Activated CD8-positive, alpha-beta memory T cell treated with anti-CD3 and anti-CD28 coated beads for 24 hours (primary cell): ENCODE results near the gene SLC24A4.

Experiments
- DNase-seq: peaks from one replicate; pipeline ENCODE4 v3.0.0-alpha.2; 2020

SLC24A4 gene

GRCh38 chr14:92510972-92511371 lies 188.0 kb downstream of the SLC24A4 start:
- DNase-seq: no peak

GRCh38 chr14:92511453-92512238 lies 188.7 kb downstream of the SLC24A4 start:
- DNase-seq: no peak

GRCh38 chr14:92512807-92513203 lies 189.8 kb downstream of the SLC24A4 start:
- DNase-seq: no peak

GRCh38 chr14:92513204-92513965 lies 190.4 kb downstream of the SLC24A4 start, which contains the start of gene RIN3:
TSS of gene RIN3 (plus strand) at chr14:92513781. CDS start at chr14:92513933, 152 bp downstream.
- peak; percentile 85 for DNase-seq

- peak; percentile 80 for DNase-seq
Measured at GRCh38 chr14:92513966-92514843, 191.2 kb downstream of the SLC24A4 start.

GRCh38 chr14:92514844-92515514 lies 192.0 kb downstream of the SLC24A4 start:
- no peak for DNase-seq

- no peak for DNase-seq
Measured at GRCh38 chr14:92515546-92516343, 192.8 kb downstream of the SLC24A4 start.

GRCh38 chr14:92516344-92516965 lies 193.5 kb downstream of the SLC24A4 start:
- no peak for DNase-seq

- DNase-seq: peak; percentile 70
Measured at GRCh38 chr14:92516966-92517506, 194.1 kb downstream of the SLC24A4 start.

GRCh38 chr14:92517761-92518160 lies 194.8 kb downstream of the SLC24A4 start:
- DNase-seq: no peak

- no peak for DNase-seq
Measured at GRCh38 chr14:92519246-92520101, 196.5 kb downstream of the SLC24A4 start.

- DNase-seq: no peak
Measured at GRCh38 chr14:92520102-92521057, 197.4 kb downstream of the SLC24A4 start.

GRCh38 chr14:92521058-92521415 lies 198.1 kb downstream of the SLC24A4 start:
- DNase-seq: no peak

GRCh38 chr14:92523752-92524151 lies 200.8 kb downstream of the SLC24A4 start:
- no peak for DNase-seq

GRCh38 chr14:92524602-92525185 lies 201.7 kb downstream of the SLC24A4 start:
- no peak for DNase-seq

- DNase-seq: no peak
Measured at GRCh38 chr14:92525322-92526095, 202.5 kb downstream of the SLC24A4 start.

GRCh38 chr14:92527721-92528120 lies 204.8 kb downstream of the SLC24A4 start:
- DNase-seq: no peak
